ENCODE measurements around the gene SH3PXD2A.

SH3PXD2A gene

GRCh38 chr10:103620352-103620740 lies 235.0 kb downstream of the SH3PXD2A start:
- TF ChIP-seq TAF1 (IDR thresholded peaks at IDR 0.05; ENCODE audit: low read depth, low read length) (no peak), POU2F2 (IDR thresholded peaks at IDR 0.05; ENCODE audit: low read depth, low read length) (no peak), PAX5 (IDR thresholded peaks at IDR 0.05; ENCODE audit: insufficient read depth, low read length, severe bottlenecking) (no peak), SPI1 (IDR thresholded peaks at IDR 0.05; ENCODE audit: low read depth, low read length) (no peak), POLR2A (IDR thresholded peaks at IDR 0.05; ENCODE audit: low read depth, low read length) (no peak), POLR2AphosphoS5 (IDR thresholded peaks at IDR 0.05; ENCODE audit: low read depth, low read length) (no peak)
- no peak for FAIRE-seq

GRCh38 chr10:103619424-103620351 lies 235.7 kb downstream of the SH3PXD2A start:
- DNase-seq (ENCODE audit: insufficient read length, low spot score) (no peak), FAIRE-seq (no peak)
- TF ChIP-seq TAF1 (IDR thresholded peaks at IDR 0.05; ENCODE audit: low read depth, low read length) (no peak), SPI1 (IDR thresholded peaks at IDR 0.05; ENCODE audit: low read depth, low read length) (no peak), PAX5 (IDR thresholded peaks at IDR 0.05; ENCODE audit: insufficient read depth, low read length, severe bottlenecking) (no peak), POLR2A (IDR thresholded peaks at IDR 0.05; ENCODE audit: low read depth, low read length) (no peak), POLR2AphosphoS5 (IDR thresholded peaks at IDR 0.05; ENCODE audit: low read depth, low read length) (no peak), POU2F2 (IDR thresholded peaks at IDR 0.05; ENCODE audit: low read depth, low read length) (no peak)

More at GRCh38 chr10:103620352-103620740, 235.0 kb downstream of the SH3PXD2A start:
- no peak for DNase-seq (ENCODE audit: insufficient read length, low spot score)

GRCh38 chr10:103618575-103619423 lies 236.6 kb downstream of the SH3PXD2A start:
- DNase-seq (ENCODE audit: insufficient read length, low spot score) (no peak), FAIRE-seq (no peak)
- TF ChIP-seq TAF1 (IDR thresholded peaks at IDR 0.05; ENCODE audit: low read depth, low read length): no peak
- TF ChIP-seq PAX5 (IDR thresholded peaks at IDR 0.05; ENCODE audit: insufficient read depth, low read length, severe bottlenecking): no peak
- no peak for TF ChIP-seq POLR2A (IDR thresholded peaks at IDR 0.05; ENCODE audit: low read depth, low read length)
- TF ChIP-seq SPI1 (IDR thresholded peaks at IDR 0.05; ENCODE audit: low read depth, low read length): no peak
- TF ChIP-seq POU2F2 (IDR thresholded peaks at IDR 0.05; ENCODE audit: low read depth, low read length): no peak
- TF ChIP-seq POLR2AphosphoS5 (IDR thresholded peaks at IDR 0.05; ENCODE audit: low read depth, low read length): no peak

GRCh38 chr10:103617602-103618385 lies 237.6 kb downstream of the SH3PXD2A start:
- FAIRE-seq (no peak), DNase-seq (ENCODE audit: insufficient read length, low spot score) (no peak)

GRCh38 chr10:103616705-103617601 lies 238.4 kb downstream of the SH3PXD2A start:
- FAIRE-seq: no peak
- TF ChIP-seq POLR2AphosphoS5 (IDR thresholded peaks at IDR 0.05; ENCODE audit: low read depth, low read length): no peak
- TF ChIP-seq SPI1 (IDR thresholded peaks at IDR 0.05; ENCODE audit: low read depth, low read length): no peak
- TF ChIP-seq POLR2A (IDR thresholded peaks at IDR 0.05; ENCODE audit: low read depth, low read length): no peak
- TF ChIP-seq PAX5 (IDR thresholded peaks at IDR 0.05; ENCODE audit: insufficient read depth, low read length, severe bottlenecking): no peak
- no peak for TF ChIP-seq TAF1 (IDR thresholded peaks at IDR 0.05; ENCODE audit: low read depth, low read length)
- no peak for TF ChIP-seq POU2F2 (IDR thresholded peaks at IDR 0.05; ENCODE audit: low read depth, low read length)
- DNase-seq (ENCODE audit: insufficient read length, low spot score): no peak

More at GRCh38 chr10:103617602-103618385, 237.6 kb downstream of the SH3PXD2A start:
- TF ChIP-seq POLR2A (IDR thresholded peaks at IDR 0.05; ENCODE audit: low read depth, low read length) (no peak), POU2F2 (IDR thresholded peaks at IDR 0.05; ENCODE audit: low read depth, low read length) (no peak), PAX5 (IDR thresholded peaks at IDR 0.05; ENCODE audit: insufficient read depth, low read length, severe bottlenecking) (no peak), TAF1 (IDR thresholded peaks at IDR 0.05; ENCODE audit: low read depth, low read length) (no peak), POLR2AphosphoS5 (IDR thresholded peaks at IDR 0.05; ENCODE audit: low read depth, low read length) (no peak), SPI1 (IDR thresholded peaks at IDR 0.05; ENCODE audit: low read depth, low read length) (no peak)

- DNase-seq (ENCODE audit: insufficient read length, low spot score): no peak
These were observed 240.8 kb downstream of the SH3PXD2A start for GRCh38 chr10:103614306-103615158.

GRCh38 chr10:103613616-103614015 lies 241.8 kb downstream of the SH3PXD2A start:
- TF ChIP-seq PAX5 (IDR thresholded peaks at IDR 0.05; ENCODE audit: insufficient read depth, low read length, severe bottlenecking): no peak
- TF ChIP-seq POLR2AphosphoS5 (IDR thresholded peaks at IDR 0.05; ENCODE audit: low read depth, low read length): no peak
- no peak for TF ChIP-seq POLR2A (IDR thresholded peaks at IDR 0.05; ENCODE audit: low read depth, low read length)
- TF ChIP-seq TAF1 (IDR thresholded peaks at IDR 0.05; ENCODE audit: low read depth, low read length): no peak
- no peak for TF ChIP-seq POU2F2 (IDR thresholded peaks at IDR 0.05; ENCODE audit: low read depth, low read length)
- no peak for TF ChIP-seq SPI1 (IDR thresholded peaks at IDR 0.05; ENCODE audit: low read depth, low read length)
- DNase-seq (ENCODE audit: insufficient read length, low spot score): no peak
- FAIRE-seq: no peak

More at GRCh38 chr10:103614306-103615158, 240.8 kb downstream of the SH3PXD2A start:
- FAIRE-seq: no peak
- TF ChIP-seq POLR2AphosphoS5 (IDR thresholded peaks at IDR 0.05; ENCODE audit: low read depth, low read length) (no peak), POU2F2 (IDR thresholded peaks at IDR 0.05; ENCODE audit: low read depth, low read length) (no peak), SPI1 (IDR thresholded peaks at IDR 0.05; ENCODE audit: low read depth, low read length) (no peak), POLR2A (IDR thresholded peaks at IDR 0.05; ENCODE audit: low read depth, low read length) (no peak), TAF1 (IDR thresholded peaks at IDR 0.05; ENCODE audit: low read depth, low read length) (no peak), PAX5 (IDR thresholded peaks at IDR 0.05; ENCODE audit: insufficient read depth, low read length, severe bottlenecking) (no peak)

Measured in GM12891 (cell line).